Measurements from ENCODE around the gene RUNX1.

The RUNX1 gene

DNA sequence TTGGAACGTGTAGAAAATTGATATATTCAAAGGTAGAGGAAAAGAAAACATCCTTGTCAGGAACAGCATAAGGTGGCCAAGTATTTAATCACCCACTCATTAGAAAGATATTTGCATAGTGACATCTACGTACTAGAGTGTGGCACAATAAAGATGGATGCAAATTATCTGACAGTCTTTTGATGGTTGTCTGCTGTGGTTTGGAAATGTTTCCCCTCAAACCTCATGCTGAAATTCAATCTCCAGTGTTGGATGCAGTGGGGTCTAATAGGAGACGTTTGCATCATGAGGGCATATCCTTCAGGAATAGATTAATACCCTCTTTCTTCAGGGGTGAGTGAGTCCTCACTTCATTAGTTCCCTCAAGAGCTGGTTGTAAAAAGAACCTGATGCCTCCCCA is 34.1 kb upstream of the RUNX1 start:
- ATAC-seq: no peak

GRCh38 chr21:35081861-35082260 is 32.8 kb upstream of the RUNX1 start:
- no peak for ATAC-seq
- TF ChIP-seq, protein P1, sequence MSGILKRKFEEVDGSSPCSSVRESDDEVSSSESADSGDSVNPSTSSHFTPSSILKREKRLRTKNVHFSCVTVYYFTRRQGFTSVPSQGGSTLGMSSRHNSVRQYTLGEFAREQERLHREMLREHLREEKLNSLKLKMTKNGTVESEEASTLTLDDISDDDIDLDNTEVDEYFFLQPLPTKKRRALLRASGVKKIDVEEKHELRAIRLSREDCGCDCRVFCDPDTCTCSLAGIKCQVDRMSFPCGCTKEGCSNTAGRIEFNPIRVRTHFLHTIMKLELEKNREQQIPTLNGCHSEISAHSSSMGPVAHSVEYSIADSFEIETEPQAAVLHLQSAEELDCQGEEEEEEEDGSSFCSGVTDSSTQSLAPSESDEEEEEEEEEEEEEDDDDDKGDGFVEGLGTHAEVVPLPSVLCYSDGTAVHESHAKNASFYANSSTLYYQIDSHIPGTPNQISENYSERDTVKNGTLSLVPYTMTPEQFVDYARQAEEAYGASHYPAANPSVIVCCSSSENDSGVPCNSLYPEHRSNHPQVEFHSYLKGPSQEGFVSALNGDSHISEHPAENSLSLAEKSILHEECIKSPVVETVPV (CRISPR knock-in tag; IDR thresholded peaks at IDR 0.05): no peak
- TF ChIP-seq CSDC2 (CRISPR knock-in tag; IDR thresholded peaks at IDR 0.05) (no peak), PPARA (CRISPR knock-in tag; IDR thresholded peaks at IDR 0.05; ENCODE audit: borderline replicate concordance) (no peak), ZNF8 (CRISPR knock-in tag; IDR thresholded peaks at IDR 0.05) (no peak), TOX (CRISPR knock-in tag; IDR thresholded peaks at IDR 0.05; ENCODE audit: borderline replicate concordance) (no peak), ZNF565 (CRISPR knock-in tag; conservative IDR thresholded peaks at IDR 0.05; ENCODE audit: low read depth) (no peak), ZFP30 (CRISPR knock-in tag; IDR thresholded peaks at IDR 0.05) (no peak), OSR1 (CRISPR knock-in tag; IDR thresholded peaks at IDR 0.05) (no peak)
- TF ChIP-seq, protein P2, sequence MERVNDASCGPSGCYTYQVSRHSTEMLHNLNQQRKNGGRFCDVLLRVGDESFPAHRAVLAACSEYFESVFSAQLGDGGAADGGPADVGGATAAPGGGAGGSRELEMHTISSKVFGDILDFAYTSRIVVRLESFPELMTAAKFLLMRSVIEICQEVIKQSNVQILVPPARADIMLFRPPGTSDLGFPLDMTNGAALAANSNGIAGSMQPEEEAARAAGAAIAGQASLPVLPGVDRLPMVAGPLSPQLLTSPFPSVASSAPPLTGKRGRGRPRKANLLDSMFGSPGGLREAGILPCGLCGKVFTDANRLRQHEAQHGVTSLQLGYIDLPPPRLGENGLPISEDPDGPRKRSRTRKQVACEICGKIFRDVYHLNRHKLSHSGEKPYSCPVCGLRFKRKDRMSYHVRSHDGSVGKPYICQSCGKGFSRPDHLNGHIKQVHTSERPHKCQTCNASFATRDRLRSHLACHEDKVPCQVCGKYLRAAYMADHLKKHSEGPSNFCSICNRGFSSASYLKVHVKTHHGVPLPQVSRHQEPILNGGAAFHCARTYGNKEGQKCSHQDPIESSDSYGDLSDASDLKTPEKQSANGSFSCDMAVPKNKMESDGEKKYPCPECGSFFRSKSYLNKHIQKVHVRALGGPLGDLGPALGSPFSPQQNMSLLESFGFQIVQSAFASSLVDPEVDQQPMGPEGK (CRISPR knock-in tag; IDR thresholded peaks at IDR 0.05; ENCODE audit: borderline replicate concordance): no peak
- TF ChIP-seq, protein P3, sequence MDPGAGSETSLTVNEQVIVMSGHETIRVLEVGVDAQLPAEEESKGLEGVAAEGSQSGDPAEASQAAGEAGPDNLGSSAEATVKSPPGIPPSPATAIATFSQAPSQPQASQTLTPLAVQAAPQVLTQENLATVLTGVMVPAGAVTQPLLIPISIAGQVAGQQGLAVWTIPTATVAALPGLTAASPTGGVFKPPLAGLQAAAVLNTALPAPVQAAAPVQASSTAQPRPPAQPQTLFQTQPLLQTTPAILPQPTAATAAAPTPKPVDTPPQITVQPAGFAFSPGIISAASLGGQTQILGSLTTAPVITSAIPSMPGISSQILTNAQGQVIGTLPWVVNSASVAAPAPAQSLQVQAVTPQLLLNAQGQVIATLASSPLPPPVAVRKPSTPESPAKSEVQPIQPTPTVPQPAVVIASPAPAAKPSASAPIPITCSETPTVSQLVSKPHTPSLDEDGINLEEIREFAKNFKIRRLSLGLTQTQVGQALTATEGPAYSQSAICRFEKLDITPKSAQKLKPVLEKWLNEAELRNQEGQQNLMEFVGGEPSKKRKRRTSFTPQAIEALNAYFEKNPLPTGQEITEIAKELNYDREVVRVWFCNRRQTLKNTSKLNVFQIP (CRISPR knock-in tag; IDR thresholded peaks at IDR 0.05; ENCODE audit: borderline replicate concordance, low read depth): no peak

More for the DNA sequence above, 34.1 kb upstream of the RUNX1 start:
- TF ChIP-seq GLIS3 (CRISPR knock-in tag; IDR thresholded peaks at IDR 0.05) (no peak), ZNF565 (CRISPR knock-in tag; conservative IDR thresholded peaks at IDR 0.05; ENCODE audit: low read depth) (no peak), PPARA (CRISPR knock-in tag; IDR thresholded peaks at IDR 0.05; ENCODE audit: borderline replicate concordance) (no peak), TOX (CRISPR knock-in tag; IDR thresholded peaks at IDR 0.05; ENCODE audit: borderline replicate concordance) (no peak), ARNTL (CRISPR knock-in tag; IDR thresholded peaks at IDR 0.05; ENCODE audit: borderline replicate concordance, low read depth) (no peak), ZFP30 (CRISPR knock-in tag; IDR thresholded peaks at IDR 0.05) (no peak), RARB (CRISPR knock-in tag; IDR thresholded peaks at IDR 0.05) (no peak), ZNF70 (CRISPR knock-in tag; IDR thresholded peaks at IDR 0.05) (no peak)
- TF ChIP-seq, protein P4, sequence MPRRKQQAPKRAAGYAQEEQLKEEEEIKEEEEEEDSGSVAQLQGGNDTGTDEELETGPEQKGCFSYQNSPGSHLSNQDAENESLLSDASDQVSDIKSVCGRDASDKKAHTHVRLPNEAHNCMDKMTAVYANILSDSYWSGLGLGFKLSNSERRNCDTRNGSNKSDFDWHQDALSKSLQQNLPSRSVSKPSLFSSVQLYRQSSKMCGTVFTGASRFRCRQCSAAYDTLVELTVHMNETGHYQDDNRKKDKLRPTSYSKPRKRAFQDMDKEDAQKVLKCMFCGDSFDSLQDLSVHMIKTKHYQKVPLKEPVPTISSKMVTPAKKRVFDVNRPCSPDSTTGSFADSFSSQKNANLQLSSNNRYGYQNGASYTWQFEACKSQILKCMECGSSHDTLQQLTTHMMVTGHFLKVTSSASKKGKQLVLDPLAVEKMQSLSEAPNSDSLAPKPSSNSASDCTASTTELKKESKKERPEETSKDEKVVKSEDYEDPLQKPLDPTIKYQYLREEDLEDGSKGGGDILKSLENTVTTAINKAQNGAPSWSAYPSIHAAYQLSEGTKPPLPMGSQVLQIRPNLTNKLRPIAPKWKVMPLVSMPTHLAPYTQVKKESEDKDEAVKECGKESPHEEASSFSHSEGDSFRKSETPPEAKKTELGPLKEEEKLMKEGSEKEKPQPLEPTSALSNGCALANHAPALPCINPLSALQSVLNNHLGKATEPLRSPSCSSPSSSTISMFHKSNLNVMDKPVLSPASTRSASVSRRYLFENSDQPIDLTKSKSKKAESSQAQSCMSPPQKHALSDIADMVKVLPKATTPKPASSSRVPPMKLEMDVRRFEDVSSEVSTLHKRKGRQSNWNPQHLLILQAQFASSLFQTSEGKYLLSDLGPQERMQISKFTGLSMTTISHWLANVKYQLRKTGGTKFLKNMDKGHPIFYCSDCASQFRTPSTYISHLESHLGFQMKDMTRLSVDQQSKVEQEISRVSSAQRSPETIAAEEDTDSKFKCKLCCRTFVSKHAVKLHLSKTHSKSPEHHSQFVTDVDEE (CRISPR knock-in tag; IDR thresholded peaks at IDR 0.05): no peak

GRCh38 chr21:35079181-35079580 is 30.1 kb upstream of the RUNX1 start:
- TF ChIP-seq, protein P4 (CRISPR knock-in tag; IDR thresholded peaks at IDR 0.05): no peak
- TF ChIP-seq ISL1 (CRISPR knock-in tag; IDR thresholded peaks at IDR 0.05): no peak
- no peak for TF ChIP-seq ARNTL (CRISPR knock-in tag; IDR thresholded peaks at IDR 0.05; ENCODE audit: borderline replicate concordance, low read depth)
- TF ChIP-seq OSR1 (CRISPR knock-in tag; IDR thresholded peaks at IDR 0.05): no peak
- no peak for TF ChIP-seq BACH2 (CRISPR knock-in tag; IDR thresholded peaks at IDR 0.05; ENCODE audit: borderline replicate concordance)
- no peak for TF ChIP-seq GLIS3 (CRISPR knock-in tag; IDR thresholded peaks at IDR 0.05)
- no peak for TF ChIP-seq ZFP30 (CRISPR knock-in tag; IDR thresholded peaks at IDR 0.05)
- TF ChIP-seq ZNF70 (CRISPR knock-in tag; IDR thresholded peaks at IDR 0.05): no peak
- no peak for TF ChIP-seq ZC3H10 (CRISPR knock-in tag; IDR thresholded peaks at IDR 0.05)
- ATAC-seq: no peak

Data from SK-N-SH treated with all-trans-retinoic acid at 6 μM for 48 hours (cell line).